Ascending aorta (tissue), 2 donors: ENCODE measurements around the gene GALNT18. TPM values are rescaled to one million over a fixed set of nuclear protein-coding genes. Genes with fewer than 3 reads are reported as not detected.

Source experiments
- DNase-seq, 2 donors: peaks; one replicate each; pipeline ENCODE4 v3.0.0-alpha.2; 2019; ENCODE audit warnings: low spot score in 2 of 2
- H3K27ac ChIP-seq, 2 donors: fragments of 200-600 bp; sonication (generic); one replicate each; pipeline ENCODE4 v1.5.1; 2016 to 2017; ENCODE audit warnings: mild to moderate bottlenecking in 1 of 2
- H3K27me3 ChIP-seq: fragments of 200-600 bp; sonication (generic); one replicate; pipeline ENCODE4 v1.5.1; 2017
- H3K36me3 ChIP-seq, 2 donors: fragments of 200-600 bp; sonication (generic); one replicate each; pipeline ENCODE4 v1.5.1; 2016
- H3K4me1 ChIP-seq, 2 donors: fragments of 200-600 bp; sonication (generic); one replicate each; pipeline ENCODE4 v1.5.1; 2016 to 2017; ENCODE audit warnings: mild to moderate bottlenecking in 1 of 2
- H3K4me3 ChIP-seq, 2 donors: fragments of 200-600 bp; sonication (generic); one replicate each; pipeline ENCODE4 v1.5.1; 2016 to 2017; ENCODE audit warnings: mild to moderate bottlenecking in 1 of 2
- H3K9me3 ChIP-seq, 2 donors: fragments of 200-600 bp; sonication (generic); one replicate each; pipeline ENCODE4 v1.5.1; 2016
- CTCF ChIP-seq, 3 experiments: fragments of 200-600 bp in 2 of 3; fragments of 450-650 bp in 1 of 3; sonication (generic) in 2 of 3; IDR thresholded peaks; one replicate each; pipeline ENCODE4 v1.5.1; 2016 to 2019; ENCODE audit warnings: antibody characterized with exemption in 3 of 3, mild to moderate bottlenecking in 1 of 3, moderate library complexity in 1 of 3
- intact Hi-C: fragments of 100-400 bp; cut with DNase I; formaldehyde crosslinking; loops from one replicate; pipeline ENCODE4 v1.15.1; 2023
- total RNA-seq: library from RNA; depleted of rRNA; stranded (reverse); fragments of >200 nt; gene quantifications from one replicate; pipeline ENCODE4 v1.1.0, GENCODE V29; 2016

GALNT18 gene
- total RNA-seq, 1 donor from 2014 or later: 53.5 TPM

GRCh38 chr11:11270236-11270775 is 351.5 kb downstream of the GALNT18 start:
- intact Hi-C loops: no loop called here
- no peaks in the 10 kb centered on the region for H3K9me3 ChIP-seq
- peaks cover 0 to 5% of the 10 kb centered on the region in 2 donors for H3K36me3 ChIP-seq
- no peaks in the 10 kb centered on the region for H3K27me3 ChIP-seq
- no peak for TF ChIP-seq CTCF (IDR thresholded peaks at IDR 0.05)
- peak in 1 of 2 donors; percentile 54 for DNase-seq
- no peaks in the 10 kb centered on the region for H3K4me1 ChIP-seq
- H3K4me3 ChIP-seq: no peak overlapping the region
- no peak overlapping the region for H3K27ac ChIP-seq

- Histone ChIP-seq H3K36me3 (peaks cover 0 to 6% of the 10 kb centered on the region in 2 donors), H3K27ac (no peak overlapping the region), H3K27me3 (no peaks in the 10 kb centered on the region), H3K4me1 (peaks cover 0 to 3% of the 10 kb centered on the region in 2 donors), H3K4me3 (no peak overlapping the region), H3K9me3 (no peaks in the 10 kb centered on the region)
- DNase-seq: peak in 1 of 2 donors; percentile 51
- no peak for TF ChIP-seq CTCF (IDR thresholded peaks at IDR 0.05)
- intact Hi-C loops: no loop called here
Observed at GRCh38 chr11:11268706-11269105, 353.1 kb downstream of the GALNT18 start.

- Histone ChIP-seq H3K4me1 (peaks cover 0 to 5% of the 10 kb centered on the region in 2 donors), H3K9me3 (no peaks in the 10 kb centered on the region), H3K27me3 (no peaks in the 10 kb centered on the region), H3K4me3 (no peak overlapping the region), H3K36me3 (peaks cover 0 to 6% of the 10 kb centered on the region in 2 donors), H3K27ac (no peak overlapping the region)
- no peak for TF ChIP-seq CTCF (IDR thresholded peaks at IDR 0.05)
- intact Hi-C loops: no loop called here
- DNase-seq: peak in 1 of 2 donors; percentile 1
Observed at GRCh38 chr11:11268119-11268518, 353.7 kb downstream of the GALNT18 start.

- H3K4me3 ChIP-seq: no peak overlapping the region
- no peak overlapping the region for H3K27ac ChIP-seq
- no peaks in the 10 kb centered on the region for H3K27me3 ChIP-seq
- intact Hi-C loops: loop anchor here (2.0 kb wide), 1 partner anchor 231 kb away; no protein-coding TSS in a partner anchor
- peaks cover 0 to 5% of the 10 kb centered on the region in 2 donors for H3K4me1 ChIP-seq
- DNase-seq: peak in 1 of 2 donors; percentile 13
- H3K9me3 ChIP-seq: no peaks in the 10 kb centered on the region
- TF ChIP-seq CTCF (IDR thresholded peaks at IDR 0.05): no peak
- peaks cover 0 to 6% of the 10 kb centered on the region in 2 donors for H3K36me3 ChIP-seq
Observed at GRCh38 chr11:11267312-11267711, 354.5 kb downstream of the GALNT18 start.

- Histone ChIP-seq H3K4me3 (no peak overlapping the region), H3K4me1 (peaks cover 0 to 5% of the 10 kb centered on the region in 2 donors), H3K27ac (no peak overlapping the region), H3K27me3 (no peaks in the 10 kb centered on the region), H3K36me3 (peaks cover 0 to 6% of the 10 kb centered on the region in 2 donors), H3K9me3 (no peaks in the 10 kb centered on the region)
- intact Hi-C loops: loop anchor here (2.0 kb wide), 1 partner anchor 229 kb away; no protein-coding TSS in a partner anchor
- peak; percentile 61 to 77 (median 73) for TF ChIP-seq CTCF (IDR thresholded peaks at IDR 0.05)
- peak in 1 of 2 donors; percentile 63 for DNase-seq
Observed at GRCh38 chr11:11265994-11266606, 355.7 kb downstream of the GALNT18 start.
